ENCODE results near the gene RAB27A. TPM values are rescaled to one million over a fixed set of nuclear protein-coding genes. Genes with fewer than 3 reads are reported as not detected.
A peak's percentile ranks its signal among the peaks of the same experiment; 100 is the strongest.

Gene RAB27A
- total RNA-seq, 5 donors from 2014 or later (not counting 1 experiment from before 2014, with no cell fraction given) = 29.7 to 47.2 (median 35.2) TPM

DNA sequence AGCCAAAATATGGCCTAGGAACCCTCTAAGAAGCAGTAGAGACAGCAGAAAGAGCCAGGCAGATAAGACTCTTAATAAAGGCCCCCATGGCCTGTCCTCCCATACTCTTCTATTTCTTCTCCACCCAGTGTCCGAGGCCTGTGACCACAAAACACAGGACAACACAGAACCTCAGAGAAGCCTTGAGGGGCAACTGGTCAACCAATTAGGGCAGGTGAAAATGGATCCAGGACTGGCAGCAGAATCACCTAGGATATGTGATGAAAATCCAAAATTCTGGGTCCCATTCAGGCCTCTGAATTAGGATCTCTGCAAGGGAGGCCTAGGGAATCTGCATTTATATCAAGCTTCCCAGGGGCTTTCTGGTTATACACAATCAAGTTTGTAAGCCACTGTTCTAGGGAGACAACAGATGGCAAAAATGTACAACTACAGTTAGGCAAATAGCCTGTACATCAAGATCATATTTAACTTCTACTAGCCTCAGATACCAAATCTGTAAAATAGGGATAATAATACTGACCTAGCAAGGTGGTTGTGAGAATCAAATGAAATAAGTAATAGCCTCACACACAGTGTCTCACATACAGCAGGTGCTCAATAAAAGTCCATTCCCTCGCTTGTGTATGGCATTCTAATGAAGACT is 10.4 kb downstream of the RAB27A start:
- Histone ChIP-seq H3K36me3 (ENCODE audit: control insufficient read depth in 2 of 2, extremely low read depth in 1 of 2, insufficient read depth in 1 of 2, low read length in 1 of 2) (no peaks in the 10 kb centered on the region), H3K4me3 (ENCODE audit: control insufficient read depth in 1 of 2, extremely low read depth in 1 of 2, low read length in 1 of 2) (no peak overlapping the region), H3K27me3 (replicated peaks in 1 of 2; ENCODE audit: control insufficient read depth in 2 of 2, extremely low read depth in 1 of 2, insufficient read depth in 2 of 2, low read length in 1 of 2) (no peaks in the 10 kb centered on the region), H3K4me1 (ENCODE audit: control insufficient read depth in 1 of 2, extremely low read depth in 1 of 2, insufficient read depth in 2 of 2, low read length in 2 of 2) (peaks cover 13 to 73% of the 10 kb centered on the region in 2 experiments), H3K9me3 (no peaks in the 10 kb centered on the region), H3K27ac (ENCODE audit: low read length) (peak overlapping the region; percentile 81)
- Mint-ChIP-seq H3K27me3 (no peaks in the 10 kb centered on the region), H3K4me1 (peaks cover 79 to 91% (median 88%) of the 10 kb centered on the region in 3 donors), H3K27ac (peak overlapping the region; percentile 95 to 99), H3K4me3 (peak overlapping the region; percentile 28 to 65 (median 47)), H3K9me3 (no peaks in the 10 kb centered on the region), H3K36me3 (no peaks in the 10 kb centered on the region)
- ChIA-PET CTCF (interaction anchor here in 1 of 2 donors (0.5 kb wide), 1 partner anchor 62 kb away, joined by 3 read pairs; no protein-coding TSS in a partner anchor), POLR2A (interaction anchor here in 1 of 2 donors (0.7 to 1.2 kb wide), 3 partner anchors 8 to 71 kb away, joined by 3 to 4 read pairs (median 3); no protein-coding TSS in a partner anchor)
- DNase-seq = no peak
- WGBS (ENCODE audit: insufficient coverage) = 50% methylated on average over 1 of the region's 2 CpGs
- ATAC-seq (replicated peaks in 1 of 4) = no peak

DNA sequence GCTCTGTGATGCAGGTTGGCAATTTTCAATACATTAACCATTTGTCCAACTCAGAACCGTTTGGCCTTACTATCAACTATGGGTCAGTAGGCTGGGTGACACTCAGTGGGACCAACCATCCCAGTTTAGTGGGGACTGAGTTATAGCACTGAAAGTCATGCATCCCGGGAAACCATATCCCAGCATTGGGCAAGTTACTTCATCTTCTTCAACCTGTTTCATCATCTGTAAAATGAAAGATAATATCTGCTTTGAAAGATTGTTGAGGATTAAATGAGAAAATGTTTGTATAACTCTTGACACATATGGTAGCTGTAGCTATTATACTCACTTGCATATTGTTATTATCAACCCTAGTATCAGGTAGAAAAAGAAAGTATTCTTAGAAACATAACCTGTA is 11.9 kb downstream of the RAB27A start:
- no peaks in the 10 kb centered on the region for H3K27me3 ChIP-seq (replicated peaks in 1 of 2; ENCODE audit: control insufficient read depth in 2 of 2, extremely low read depth in 1 of 2, insufficient read depth in 2 of 2, low read length in 1 of 2)
- Mint-ChIP-seq H3K27me3 (no peaks in the 10 kb centered on the region), H3K9me3 (no peaks in the 10 kb centered on the region), H3K4me3 (peak overlapping the region; percentile 58 to 69 (median 59)), H3K4me1 (peaks cover 78 to 88% (median 86%) of the 10 kb centered on the region in 3 donors), H3K36me3 (peaks cover 9% of the 10 kb centered on the region), H3K27ac (peak overlapping the region; percentile 95 to 99)
- ChIA-PET CTCF (interaction anchor here in 1 of 2 donors (0.6 to 3.4 kb wide), 4 partner anchors 10 to 131 kb away, joined by 3 to 13 read pairs (median 3); partner anchors contain the start of gene PIERCE2), POLR2A (no interaction called here)
- H3K4me1 ChIP-seq (ENCODE audit: control insufficient read depth in 1 of 2, extremely low read depth in 1 of 2, insufficient read depth in 2 of 2, low read length in 2 of 2) = peaks cover 13 to 64% of the 10 kb centered on the region in 2 experiments
- DNase-seq = no peak
- ATAC-seq (replicated peaks in 1 of 4) = no peak
- no peaks in the 10 kb centered on the region for H3K9me3 ChIP-seq
- peak overlapping the region in 1 of 2 donors; percentile 5 for H3K4me3 ChIP-seq (ENCODE audit: control insufficient read depth in 1 of 2, extremely low read depth in 1 of 2, low read length in 1 of 2)
- WGBS (ENCODE audit: insufficient coverage) = no CpG with 5 or more reads among the region's 2 CpGs
- H3K27ac ChIP-seq (ENCODE audit: low read length) = peak overlapping the region; percentile 76
- H3K36me3 ChIP-seq (ENCODE audit: control insufficient read depth in 2 of 2, extremely low read depth in 1 of 2, insufficient read depth in 1 of 2, low read length in 1 of 2) = no peaks in the 10 kb centered on the region

DNA sequence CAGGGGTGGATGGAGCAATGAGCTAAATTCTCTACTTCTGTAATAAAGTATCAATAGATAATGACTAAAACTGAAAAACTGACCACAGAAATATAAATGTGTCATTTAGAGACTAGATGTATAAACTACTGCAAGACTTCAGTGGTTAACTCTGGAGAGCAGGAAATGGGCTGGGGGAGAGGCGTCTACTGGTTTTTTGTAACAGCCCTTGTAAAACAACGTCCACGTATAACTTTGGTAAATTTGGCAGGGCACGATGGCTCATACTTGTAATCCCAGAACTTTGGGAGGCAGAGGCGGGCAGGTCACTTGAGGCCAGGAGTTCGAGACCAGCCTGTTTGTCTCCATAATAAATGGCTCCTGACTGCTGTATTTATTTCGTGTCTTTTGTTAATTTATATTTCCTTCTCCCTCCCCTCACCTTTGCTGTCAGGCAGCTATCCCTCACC is 12.5 kb downstream of the RAB27A start:
- peak in 30 of 35 experiments; percentile 17 to 69 (median 38) for DNase-seq
- Mint-ChIP-seq H3K27ac (peak overlapping the region; percentile 95 to 99), H3K4me1 (peaks cover 78 to 86% (median 84%) of the 10 kb centered on the region in 3 donors), H3K36me3 (peaks cover 13% of the 10 kb centered on the region), H3K27me3 (no peaks in the 10 kb centered on the region), H3K4me3 (peak overlapping the region; percentile 58 to 69 (median 59)), H3K9me3 (no peaks in the 10 kb centered on the region)
- WGBS (ENCODE audit: insufficient coverage) = 0% methylated on average over 3 of the region's 7 CpGs
- CTCF ChIA-PET = interaction anchor here in 1 of 2 donors (0.6 to 3.4 kb wide), 6 partner anchors 10 to 131 kb away, joined by 3 to 13 read pairs (median 3); partner anchors contain the start of gene PIERCE2
- peaks cover 13 to 58% of the 10 kb centered on the region in 2 experiments for H3K4me1 ChIP-seq (ENCODE audit: control insufficient read depth in 1 of 2, extremely low read depth in 1 of 2, insufficient read depth in 2 of 2, low read length in 2 of 2)
- POLR2A ChIA-PET = no interaction called here
- H3K4me3 ChIP-seq (ENCODE audit: control insufficient read depth in 1 of 2, extremely low read depth in 1 of 2, low read length in 1 of 2) = peak overlapping the region in 1 of 2 donors; percentile 5
- H3K36me3 ChIP-seq (ENCODE audit: control insufficient read depth in 2 of 2, extremely low read depth in 1 of 2, insufficient read depth in 1 of 2, low read length in 1 of 2) = no peaks in the 10 kb centered on the region
- no peaks in the 10 kb centered on the region for H3K9me3 ChIP-seq
- peak overlapping the region; percentile 76 for H3K27ac ChIP-seq (ENCODE audit: low read length)
- ATAC-seq (replicated peaks in 1 of 4) = peak; percentile 53 to 64 (median 58)
- H3K27me3 ChIP-seq (replicated peaks in 1 of 2; ENCODE audit: control insufficient read depth in 2 of 2, extremely low read depth in 1 of 2, insufficient read depth in 2 of 2, low read length in 1 of 2) = no peaks in the 10 kb centered on the region

DNA sequence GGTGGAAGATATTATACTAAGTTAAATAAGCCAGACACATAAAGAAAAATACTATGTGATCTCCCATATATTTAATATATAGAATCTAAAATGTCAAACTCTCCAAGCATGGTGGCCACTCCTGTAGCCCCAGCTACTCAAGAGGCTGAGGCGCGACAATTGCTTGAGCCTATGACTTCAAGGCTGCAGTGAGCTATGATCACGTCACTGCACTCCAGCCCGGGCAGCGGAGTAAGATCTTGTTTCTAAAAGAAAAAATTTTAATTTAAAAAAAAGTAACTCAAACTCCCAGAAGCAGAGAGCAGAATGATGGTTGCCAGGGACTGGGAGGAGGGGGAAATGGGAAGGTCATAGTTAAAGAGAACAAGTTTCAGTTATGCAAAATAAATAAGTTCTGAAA is 13.3 kb downstream of the RAB27A start:
- Mint-ChIP-seq H3K4me1 (peaks cover 77 to 84% (median 82%) of the 10 kb centered on the region in 3 donors), H3K27me3 (no peaks in the 10 kb centered on the region), H3K27ac (peak overlapping the region; percentile 95 to 99), H3K36me3 (peaks cover 13% of the 10 kb centered on the region), H3K9me3 (no peaks in the 10 kb centered on the region), H3K4me3 (peak overlapping the region in 2 of 3 donors; percentile 47 to 69)
- no peak overlapping the region for H3K4me3 ChIP-seq (ENCODE audit: control insufficient read depth in 1 of 2, extremely low read depth in 1 of 2, low read length in 1 of 2)
- DNase-seq (no peak), ATAC-seq (replicated peaks in 1 of 4) (no peak)
- H3K9me3 ChIP-seq = no peaks in the 10 kb centered on the region
- no peaks in the 10 kb centered on the region for H3K27me3 ChIP-seq (replicated peaks in 1 of 2; ENCODE audit: control insufficient read depth in 2 of 2, extremely low read depth in 1 of 2, insufficient read depth in 2 of 2, low read length in 1 of 2)
- peaks cover 13 to 52% of the 10 kb centered on the region in 2 experiments for H3K4me1 ChIP-seq (ENCODE audit: control insufficient read depth in 1 of 2, extremely low read depth in 1 of 2, insufficient read depth in 2 of 2, low read length in 2 of 2)
- peak overlapping the region; percentile 76 for H3K27ac ChIP-seq (ENCODE audit: low read length)
- CTCF ChIA-PET = interaction anchor here in 1 of 2 donors (1.0 to 3.4 kb wide), 5 partner anchors 10 to 60 kb away, joined by 3 to 13 read pairs (median 3); no protein-coding TSS in a partner anchor
- WGBS (ENCODE audit: insufficient coverage) = no CpG with 5 or more reads among the region's 5 CpGs
- peaks cover 0 to 3% of the 10 kb centered on the region in 2 donors for H3K36me3 ChIP-seq (ENCODE audit: control insufficient read depth in 2 of 2, extremely low read depth in 1 of 2, insufficient read depth in 1 of 2, low read length in 1 of 2)
- POLR2A ChIA-PET = no interaction called here

DNA sequence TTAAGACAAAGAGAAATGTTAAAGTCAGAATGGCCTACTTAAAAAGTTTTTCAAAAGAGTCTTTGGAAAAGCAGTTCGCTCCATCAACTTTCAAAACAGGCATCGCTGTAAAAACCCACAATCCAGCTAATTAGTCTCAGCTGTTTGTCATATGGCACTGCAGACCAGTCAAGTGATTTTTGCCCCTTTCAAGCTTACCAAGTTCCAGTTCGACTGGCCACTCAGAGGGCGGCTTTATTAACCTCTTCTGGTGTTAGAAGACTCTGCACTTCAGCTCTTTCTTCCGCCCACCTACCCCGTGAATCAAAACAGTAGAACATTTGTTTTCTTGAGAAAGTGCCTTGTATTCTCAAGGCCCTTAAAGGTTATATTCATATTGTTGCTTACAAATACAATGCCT is 19.3 kb downstream of the RAB27A start:
- no peaks in the 10 kb centered on the region for H3K27me3 Mint-ChIP-seq
- peaks cover 35% of the 10 kb centered on the region for H3K36me3 Mint-ChIP-seq
- ATAC-seq (replicated peaks in 1 of 4) (no peak), DNase-seq (no peak)
- CTCF ChIA-PET = interaction anchor here in 1 of 2 donors (0.6 to 2.3 kb wide), 4 partner anchors 10 to 53 kb away, joined by 3 to 7 read pairs (median 4); no protein-coding TSS in a partner anchor
- peaks cover 0 to 10% of the 10 kb centered on the region in 2 donors for H3K36me3 ChIP-seq (ENCODE audit: control insufficient read depth in 2 of 2, extremely low read depth in 1 of 2, insufficient read depth in 1 of 2, low read length in 1 of 2)
- WGBS (ENCODE audit: insufficient coverage) = 58% methylated on average over 4 of the region's 6 CpGs
- no peaks in the 10 kb centered on the region for H3K27me3 ChIP-seq (replicated peaks in 1 of 2; ENCODE audit: control insufficient read depth in 2 of 2, extremely low read depth in 1 of 2, insufficient read depth in 2 of 2, low read length in 1 of 2)
- H3K9me3 ChIP-seq = no peaks in the 10 kb centered on the region
- H3K4me1 Mint-ChIP-seq = peaks cover 86 to 88% (median 87%) of the 10 kb centered on the region in 3 donors
- H3K27ac ChIP-seq (ENCODE audit: low read length) = peak overlapping the region; percentile 93
- H3K4me1 ChIP-seq (ENCODE audit: control insufficient read depth in 1 of 2, extremely low read depth in 1 of 2, insufficient read depth in 2 of 2, low read length in 2 of 2) = peaks cover 14 to 61% of the 10 kb centered on the region in 2 experiments
- H3K4me3 Mint-ChIP-seq = peak overlapping the region in 1 of 3 donors; percentile 14
- H3K27ac Mint-ChIP-seq = peak overlapping the region; percentile 52 to 98
- no peak overlapping the region for H3K4me3 ChIP-seq (ENCODE audit: control insufficient read depth in 1 of 2, extremely low read depth in 1 of 2, low read length in 1 of 2)
- POLR2A ChIA-PET = interaction anchor here (0.6 to 1.1 kb wide), 3 partner anchors 15 to 1218 kb away, joined by 3 to 7 read pairs (median 6); no protein-coding TSS in a partner anchor
- no peaks in the 10 kb centered on the region for H3K9me3 Mint-ChIP-seq

DNA sequence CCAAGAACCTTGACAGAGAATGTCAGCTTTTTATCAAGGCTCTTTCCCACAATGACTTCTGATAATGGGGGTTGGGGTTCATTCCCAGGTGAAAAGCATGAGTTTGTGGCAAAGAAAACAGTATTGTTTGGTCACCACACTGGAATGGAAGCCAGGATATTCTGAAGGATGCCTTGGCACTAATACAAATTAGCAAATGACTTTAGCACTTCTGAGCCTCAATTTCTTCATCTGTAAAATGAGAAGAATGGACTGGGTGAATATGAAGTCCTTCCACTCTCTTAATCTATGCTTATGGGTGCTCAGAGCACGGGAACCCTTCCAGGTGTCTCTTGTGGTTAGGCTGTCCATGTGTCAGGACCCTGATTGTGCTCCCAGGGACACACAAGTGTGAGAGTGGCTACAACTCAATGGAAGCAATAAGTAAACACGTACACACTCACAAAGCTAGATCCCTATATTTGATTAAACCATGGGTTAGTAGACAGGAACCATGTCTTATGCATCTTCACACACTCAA is 21.4 kb downstream of the RAB27A start:
- CTCF ChIA-PET = interaction anchor here (0.6 to 1.6 kb wide), 9 partner anchors 14 to 962 kb away, joined by 3 to 18 read pairs (median 5); partner anchors contain the start of gene RSL24D1 (in 1 of the 2)

More for the DNA sequence above, 21.4 kb downstream of the RAB27A start:
- H3K4me3 Mint-ChIP-seq = peak overlapping the region in 2 of 3 donors; percentile 63 to 73
- H3K27me3 Mint-ChIP-seq = no peaks in the 10 kb centered on the region
- Histone ChIP-seq H3K36me3 (ENCODE audit: control insufficient read depth in 2 of 2, extremely low read depth in 1 of 2, insufficient read depth in 1 of 2, low read length in 1 of 2) (peaks cover 0 to 12% of the 10 kb centered on the region in 2 donors), H3K4me3 (ENCODE audit: control insufficient read depth in 1 of 2, extremely low read depth in 1 of 2, low read length in 1 of 2) (peak overlapping the region in 1 of 2 donors; percentile 35), H3K27me3 (replicated peaks in 1 of 2; ENCODE audit: control insufficient read depth in 2 of 2, extremely low read depth in 1 of 2, insufficient read depth in 2 of 2, low read length in 1 of 2) (no peaks in the 10 kb centered on the region), H3K9me3 (no peaks in the 10 kb centered on the region), H3K27ac (ENCODE audit: low read length) (peak overlapping the region; percentile 93), H3K4me1 (ENCODE audit: control insufficient read depth in 1 of 2, extremely low read depth in 1 of 2, insufficient read depth in 2 of 2, low read length in 2 of 2) (peaks cover 14 to 65% of the 10 kb centered on the region in 2 experiments)
- DNase-seq = no peak
- H3K27ac Mint-ChIP-seq = peak overlapping the region; percentile 94 to 98
- WGBS (ENCODE audit: insufficient coverage) = 60% methylated on average over 1 of the region's 2 CpGs
- POLR2A ChIA-PET = interaction anchor here (0.5 to 1.6 kb wide), 3 partner anchors 15 to 807 kb away, joined by 3 to 5 read pairs (median 4); no protein-coding TSS in a partner anchor
- H3K9me3 Mint-ChIP-seq = no peaks in the 10 kb centered on the region
- ATAC-seq (replicated peaks in 1 of 4) = no peak
- peaks cover 32% of the 10 kb centered on the region for H3K36me3 Mint-ChIP-seq
- peaks cover 71 to 82% (median 76%) of the 10 kb centered on the region in 3 donors for H3K4me1 Mint-ChIP-seq
